NT2/D1 (cell line): ENCODE results near the gene SMC1B.

Experiments
- YY1 ChIP-seq: IDR thresholded peaks from 2 replicates; pipeline ENCODE4 v1.6.1; 2011; ENCODE audit not compliant: insufficient read length, insufficient read depth
- ZNF274 ChIP-seq: IDR thresholded peaks from 2 replicates; pipeline ENCODE4 v1.6.1; 2011; ENCODE audit warnings: mild to moderate bottlenecking, low read depth, low read length

DNA sequence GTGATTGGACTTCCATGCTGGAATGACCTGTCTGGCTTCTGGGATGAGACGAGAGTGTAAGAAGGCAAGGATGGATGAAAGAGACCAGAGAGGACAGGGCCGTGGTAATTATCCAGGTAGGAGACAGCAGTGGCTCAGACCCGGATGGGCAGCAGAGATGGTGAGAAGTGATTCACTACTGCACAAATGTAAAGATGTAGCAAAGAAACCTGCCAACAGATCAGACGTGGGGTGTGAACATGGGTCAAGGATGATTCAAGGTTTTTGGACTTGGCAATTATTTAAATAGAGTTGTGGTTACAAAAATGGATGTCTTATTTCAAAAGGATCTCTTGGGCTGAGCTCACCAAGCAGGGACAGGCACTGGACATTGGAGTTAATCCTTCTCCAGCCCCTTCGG is 32.8 kb upstream of the SMC1B start:
- TF ChIP-seq YY1: no peak
- no peak for TF ChIP-seq ZNF274
